NCI-H1417 treated with DMSO at 0.1 percent for 48 hours (cell line): ENCODE data around the gene GTPBP4.
"Not testable (repeated sequence)": the region's sequence is repeated elsewhere in the genome, so short reads cannot be mapped to it uniquely, and the experiment has no call there.

Experiments
- DNase-seq: peaks from one replicate; lab custom pipeline; 2025; lab: John Stamatoyannopoulos, UW

GTPBP4 gene

GRCh38 chr10:988667-989545 lies 672 bp downstream of the GTPBP4 start:
- no peak for DNase-seq

- no peak for DNase-seq
These were observed 2.6 kb downstream of the GTPBP4 start for GRCh38 chr10:990808-991207.

DNA sequence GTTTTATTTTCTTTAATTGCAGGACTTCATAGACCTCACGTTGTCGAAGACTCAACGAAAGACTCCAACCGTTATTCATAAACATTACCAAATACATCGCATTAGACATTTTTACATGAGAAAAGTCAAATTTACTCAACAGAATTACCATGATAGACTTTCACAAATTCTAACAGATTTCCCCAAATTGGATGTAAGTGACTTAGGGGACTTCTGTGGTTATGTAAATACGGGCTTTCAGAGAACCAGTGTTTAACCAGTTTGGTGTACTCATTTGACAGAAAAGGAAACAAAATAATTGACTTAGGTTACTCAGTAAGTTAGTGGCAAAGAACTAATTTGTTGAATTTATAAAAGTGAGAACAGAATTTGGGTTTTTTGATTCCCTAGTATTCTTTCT lies 4.2 kb downstream of the GTPBP4 start:
- no peak for DNase-seq

- no peak for DNase-seq
These were observed 4.6 kb downstream of the GTPBP4 start for GRCh38 chr10:992871-993270.

GRCh38 chr10:994836-995558 lies 6.8 kb downstream of the GTPBP4 start:
- DNase-seq, result no peak

GRCh38 chr10:995559-995926 lies 7.3 kb downstream of the GTPBP4 start:
- no peak for DNase-seq

GRCh38 chr10:996031-996430 lies 7.8 kb downstream of the GTPBP4 start:
- DNase-seq, result no peak

DNA sequence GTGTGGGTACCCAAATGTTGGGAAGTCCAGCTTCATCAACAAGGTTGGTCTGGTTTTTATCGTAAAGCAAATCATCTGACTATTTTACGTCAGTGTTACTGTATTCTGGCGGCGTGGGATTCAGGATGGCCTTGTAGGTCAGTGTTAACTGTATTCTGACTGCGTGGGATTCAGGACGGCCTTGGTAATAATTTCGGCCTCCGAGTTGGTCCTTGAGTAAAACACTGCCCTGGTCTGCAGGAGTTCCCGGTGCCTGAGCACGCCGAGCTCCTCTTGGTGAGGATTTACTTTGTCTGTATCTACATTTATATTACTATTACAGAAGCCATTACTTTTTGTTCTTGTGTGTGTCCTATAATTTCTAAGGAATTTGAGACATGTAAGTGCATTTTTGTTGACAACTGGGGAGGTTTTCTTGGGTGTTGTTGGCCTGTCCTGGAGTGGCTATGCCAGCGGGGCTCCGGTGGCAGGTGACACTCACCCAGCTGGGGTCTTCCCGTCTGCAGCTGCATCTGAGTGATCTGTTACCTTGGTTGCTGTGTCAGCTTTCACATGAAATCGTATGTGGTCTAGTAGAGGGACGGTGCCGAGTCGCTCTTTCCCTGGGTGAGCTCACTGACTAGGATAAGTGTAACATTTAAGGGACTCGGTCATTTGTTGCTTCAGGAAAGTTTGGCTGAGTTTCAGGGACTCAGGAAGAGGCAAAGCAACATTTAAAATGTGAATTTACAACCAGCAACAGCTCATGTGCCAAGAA lies 9.2 kb downstream of the GTPBP4 start:
- DNase-seq, result no peak

DNA sequence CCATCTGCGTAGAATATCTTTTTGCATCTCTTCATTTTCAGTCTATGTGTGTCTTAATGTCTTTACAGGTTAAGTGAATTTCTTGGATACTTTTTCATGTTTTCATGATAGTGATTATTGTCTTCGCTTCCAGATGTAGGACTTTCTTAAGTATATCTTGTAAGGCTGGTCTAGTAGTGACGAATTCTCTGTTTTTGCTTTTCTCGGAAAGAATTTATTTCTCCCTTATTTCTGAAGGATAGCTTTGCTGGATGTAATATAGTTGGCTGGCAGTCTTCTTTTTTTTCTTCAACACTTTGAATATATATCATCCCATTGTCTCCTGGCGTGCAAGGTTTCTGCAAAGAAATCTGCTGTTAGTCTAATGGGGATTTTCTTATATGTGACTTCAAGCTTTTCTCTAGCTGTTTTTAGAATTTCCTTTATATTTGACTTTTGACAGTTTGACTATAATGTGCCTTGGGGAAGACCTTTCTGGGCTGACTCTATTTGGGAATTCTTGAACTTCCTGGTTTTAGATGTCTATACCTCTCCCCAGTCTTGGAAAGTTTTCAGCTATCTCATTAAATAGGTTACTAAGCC lies 14.3 kb downstream of the GTPBP4 start:
- no peak for DNase-seq

GRCh38 chr10:1003884-1004670 lies 15.8 kb downstream of the GTPBP4 start:
- no peak for DNase-seq

DNA sequence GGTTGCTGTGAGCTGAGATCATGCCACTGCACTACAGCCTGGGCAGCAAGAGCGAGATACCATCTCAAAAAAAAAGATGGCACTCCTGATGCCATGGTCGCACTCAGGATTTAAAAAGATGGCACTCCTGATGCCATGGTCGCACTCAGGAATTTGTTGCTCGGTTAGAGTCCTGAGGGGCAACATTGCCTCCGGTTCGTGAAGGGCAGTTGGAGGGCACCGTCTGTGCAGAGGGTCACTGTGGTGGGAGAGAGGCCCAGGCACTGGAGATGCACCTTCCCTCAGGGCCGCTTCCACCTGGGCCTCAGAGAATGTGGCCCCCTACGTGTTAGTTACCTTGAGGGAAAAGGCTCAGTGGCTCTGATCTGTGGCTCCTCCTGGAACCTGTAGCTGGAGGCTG lies 18.3 kb downstream of the GTPBP4 start:
- DNase-seq, result no peak

DNA sequence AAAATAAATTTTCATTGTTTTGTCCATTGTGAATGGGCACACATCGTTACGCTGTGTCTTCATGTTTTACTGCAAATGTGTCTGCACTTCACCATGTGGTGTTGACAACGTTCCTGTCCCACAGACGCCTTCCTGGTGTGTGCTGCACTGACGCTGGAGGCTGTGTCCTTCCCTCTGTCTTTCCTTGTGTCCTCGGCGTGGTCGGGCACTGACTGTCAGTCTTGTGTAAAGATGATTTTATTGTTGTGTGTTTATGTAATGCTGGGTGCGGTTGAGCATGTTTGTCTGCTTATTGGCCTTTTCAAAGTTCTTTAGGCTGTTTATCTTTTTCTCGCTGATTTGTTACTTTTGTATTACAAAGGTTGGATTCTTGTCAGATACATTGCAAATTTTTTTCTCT lies 19.3 kb downstream of the GTPBP4 start:
- no peak for DNase-seq

GRCh38 chr10:1009071-1009494 lies 20.8 kb downstream of the GTPBP4 start:
- DNase-seq, result no peak

DNA sequence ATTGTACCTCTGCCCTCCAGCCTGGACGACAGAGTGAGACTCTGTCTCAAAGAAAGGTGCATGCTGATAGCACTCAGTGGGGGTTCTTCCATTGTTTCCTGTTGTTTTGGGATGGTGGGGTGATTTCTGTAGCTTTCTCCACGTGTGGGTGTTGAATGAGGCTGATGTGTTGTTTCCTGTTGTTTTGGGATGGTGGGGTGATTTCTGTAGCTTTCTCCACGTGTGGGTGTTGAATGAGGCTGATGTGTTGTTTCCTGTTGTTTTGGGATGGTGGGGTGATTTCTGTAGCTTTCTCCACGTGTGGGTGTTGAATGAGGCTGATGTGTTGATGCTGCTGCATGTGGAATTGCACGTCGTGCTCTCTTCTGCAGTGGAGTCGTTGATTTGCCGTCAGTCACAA lies 21.7 kb downstream of the GTPBP4 start:
- DNase-seq, result not testable (repeated sequence)

- no peak for DNase-seq
These were observed 22.5 kb downstream of the GTPBP4 start for GRCh38 chr10:1010703-1011102.

DNA sequence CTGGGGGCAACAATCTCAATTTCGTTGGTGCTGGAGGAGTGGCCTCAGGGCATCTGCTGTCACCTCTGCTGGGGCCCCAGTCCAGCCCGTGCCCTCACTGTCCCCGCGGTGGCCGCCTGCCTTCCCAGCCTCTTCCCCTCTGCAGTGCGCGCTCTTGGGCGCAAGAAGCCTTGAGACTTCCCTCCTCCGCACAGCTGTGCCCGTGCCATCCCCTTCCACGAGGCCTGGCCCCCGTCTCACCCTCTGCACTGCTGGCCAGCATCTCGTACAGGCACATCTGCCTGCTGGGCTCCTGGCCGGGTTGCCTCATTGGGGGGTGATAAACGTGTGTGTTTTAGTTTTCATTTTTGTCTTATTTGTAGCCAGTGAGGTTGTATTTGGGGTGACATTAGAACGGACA lies 23.5 kb downstream of the GTPBP4 start:
- DNase-seq, result no peak

DNA sequence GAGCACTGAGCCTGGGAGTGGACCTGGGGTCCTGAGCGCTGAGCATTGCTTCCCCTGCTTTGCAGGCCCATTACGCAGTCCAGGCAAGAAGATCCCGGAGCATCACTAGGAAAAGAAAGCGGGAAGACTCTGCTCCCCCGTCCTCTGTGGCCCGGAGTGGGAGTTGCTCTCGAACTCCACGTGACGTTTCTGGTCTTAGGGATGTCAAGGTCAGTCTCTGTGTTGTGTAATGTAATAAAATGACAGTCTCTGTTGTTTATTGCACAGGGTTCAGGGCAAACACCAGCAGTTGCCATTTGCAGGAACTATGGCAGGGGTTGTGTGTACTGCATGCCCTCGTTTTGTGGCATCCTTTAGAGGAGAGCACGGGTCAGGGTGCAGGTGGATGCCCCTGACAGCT lies 27.5 kb downstream of the GTPBP4 start:
- DNase-seq, result no peak

DNA sequence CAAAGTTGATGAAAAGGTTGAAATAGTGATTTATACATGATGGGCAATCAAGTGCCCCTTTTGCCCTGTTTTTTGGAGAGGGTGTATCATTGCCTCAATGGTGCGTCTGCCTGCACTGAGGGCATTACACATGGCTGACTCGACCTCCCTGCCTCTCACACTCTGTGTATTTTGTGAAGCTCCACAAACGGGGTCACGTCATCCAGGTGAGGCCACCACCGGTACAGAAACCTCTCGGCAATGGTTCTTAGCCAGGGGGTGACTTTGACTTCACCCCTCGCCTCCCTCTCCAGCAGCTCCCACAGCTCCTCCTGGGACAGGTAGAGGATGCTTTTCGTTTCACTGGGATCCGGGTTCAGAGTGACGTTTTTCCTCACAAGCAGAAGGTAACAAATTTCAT lies 31.1 kb downstream of the GTPBP4 start:
- no peak for DNase-seq

DNA sequence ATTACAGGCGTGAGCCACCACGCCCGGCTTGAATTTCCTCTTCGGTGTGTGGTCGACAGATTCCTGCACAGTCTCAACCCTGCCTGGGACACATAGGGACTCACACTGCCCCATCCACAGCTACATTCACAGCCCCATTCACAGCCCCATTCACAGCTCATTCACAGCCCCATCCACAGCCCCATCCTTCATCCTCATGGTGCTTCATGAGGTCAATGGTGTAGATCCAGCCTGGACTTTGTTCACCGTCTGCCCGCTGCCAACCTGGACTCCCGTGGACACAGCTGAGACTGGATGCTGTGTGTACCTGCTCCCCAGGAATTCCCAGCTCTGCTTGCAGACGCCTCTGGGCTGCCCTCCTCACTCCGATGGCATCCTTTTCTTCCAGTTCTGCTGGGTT lies 32.2 kb downstream of the GTPBP4 start:
- no peak for DNase-seq

GRCh38 chr10:1020958-1021357 lies 32.7 kb downstream of the GTPBP4 start:
- DNase-seq, result no peak

GRCh38 chr10:1022413-1022812 lies 34.2 kb downstream of the GTPBP4 start:
- no peak for DNase-seq

GRCh38 chr10:1024103-1024502 lies 35.9 kb downstream of the GTPBP4 start:
- no peak for DNase-seq
